ENCODE measurements around the gene RTKN2.

DNA sequence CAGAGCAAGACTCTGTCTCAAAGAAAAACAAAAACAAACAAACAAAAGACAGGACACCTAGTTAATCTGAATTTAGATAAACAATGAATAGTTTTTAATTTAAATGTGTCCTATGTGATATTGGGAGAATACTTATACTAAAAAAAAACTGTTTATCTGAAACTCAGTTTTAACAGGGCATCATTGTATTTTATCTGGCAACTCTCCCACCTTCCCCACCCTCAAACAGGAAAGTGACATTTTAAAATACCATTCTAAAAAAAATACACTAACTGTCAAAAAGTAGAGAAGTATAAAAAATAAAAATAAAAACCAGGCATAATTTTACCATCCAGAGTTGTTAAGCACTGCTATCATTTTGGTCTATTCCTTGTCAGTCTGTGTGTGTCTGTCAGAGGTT is 119.0 kb downstream of the RTKN2 start:
- TF ChIP-seq, protein P1, sequence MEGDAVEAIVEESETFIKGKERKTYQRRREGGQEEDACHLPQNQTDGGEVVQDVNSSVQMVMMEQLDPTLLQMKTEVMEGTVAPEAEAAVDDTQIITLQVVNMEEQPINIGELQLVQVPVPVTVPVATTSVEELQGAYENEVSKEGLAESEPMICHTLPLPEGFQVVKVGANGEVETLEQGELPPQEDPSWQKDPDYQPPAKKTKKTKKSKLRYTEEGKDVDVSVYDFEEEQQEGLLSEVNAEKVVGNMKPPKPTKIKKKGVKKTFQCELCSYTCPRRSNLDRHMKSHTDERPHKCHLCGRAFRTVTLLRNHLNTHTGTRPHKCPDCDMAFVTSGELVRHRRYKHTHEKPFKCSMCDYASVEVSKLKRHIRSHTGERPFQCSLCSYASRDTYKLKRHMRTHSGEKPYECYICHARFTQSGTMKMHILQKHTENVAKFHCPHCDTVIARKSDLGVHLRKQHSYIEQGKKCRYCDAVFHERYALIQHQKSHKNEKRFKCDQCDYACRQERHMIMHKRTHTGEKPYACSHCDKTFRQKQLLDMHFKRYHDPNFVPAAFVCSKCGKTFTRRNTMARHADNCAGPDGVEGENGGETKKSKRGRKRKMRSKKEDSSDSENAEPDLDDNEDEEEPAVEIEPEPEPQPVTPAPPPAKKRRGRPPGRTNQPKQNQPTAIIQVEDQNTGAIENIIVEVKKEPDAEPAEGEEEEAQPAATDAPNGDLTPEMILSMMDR (IDR thresholded peaks at IDR 0.05): no peak
- TF ChIP-seq POLR2A (IDR thresholded peaks at IDR 0.05): no peak
